Activated T-helper 2 cell treated with anti-CD3 and anti-CD28 coated beads, Interferon-gamma antibody, Interleukin-2, Interleukin-4, amounts not matched to agents 10 μg/mL and 5 μg/mL and 100 μg/mL, durations not matched to agents 14 hours and 24 hours and 36 hours (primary cell): ENCODE results near the gene CD47. TPM values are rescaled to one million over a fixed set of nuclear protein-coding genes. Genes with fewer than 3 reads are reported as not detected.

ENCODE experiments used
- DNase-seq: peaks from one replicate; pipeline ENCODE4 v3.0.0; 2021; ENCODE audit warnings: low spot score
- H3K27ac Mint-ChIP-seq: one replicate; pipeline ENCODE4 v1.8.0; 2021; ENCODE audit warnings: mixed read lengths
- H3K27me3 Mint-ChIP-seq: one replicate; pipeline ENCODE4 v1.8.0; 2021; ENCODE audit warnings: low read depth, mixed read lengths
- H3K36me3 Mint-ChIP-seq: one replicate; pipeline ENCODE4 v1.8.0; 2021; ENCODE audit warnings: low read depth, mixed read lengths
- H3K4me1 Mint-ChIP-seq: one replicate; pipeline ENCODE4 v1.8.0; 2021; ENCODE audit warnings: low read depth, mixed read lengths
- H3K4me3 Mint-ChIP-seq: one replicate; pipeline ENCODE4 v1.8.0; 2021; ENCODE audit warnings: low read depth, mild to moderate bottlenecking, moderate library complexity, mixed read lengths
- H3K9me3 Mint-ChIP-seq: one replicate; pipeline ENCODE4 v1.8.0; 2021; ENCODE audit warnings: mixed read lengths
- intact Hi-C: fragments of 100-400 bp; cut with micrococcal nuclease; formaldehyde crosslinking; loops from one replicate; pipeline ENCODE4 v1.15.1; 2023
- total RNA-seq: library from RNA; stranded (reverse); gene quantifications from 2 replicates; pipeline ENCODE4 v1.2.3, GENCODE V29; 2022

CD47 gene
- total RNA-seq, 1 donor from 2014 or later, result 146 TPM

DNA sequence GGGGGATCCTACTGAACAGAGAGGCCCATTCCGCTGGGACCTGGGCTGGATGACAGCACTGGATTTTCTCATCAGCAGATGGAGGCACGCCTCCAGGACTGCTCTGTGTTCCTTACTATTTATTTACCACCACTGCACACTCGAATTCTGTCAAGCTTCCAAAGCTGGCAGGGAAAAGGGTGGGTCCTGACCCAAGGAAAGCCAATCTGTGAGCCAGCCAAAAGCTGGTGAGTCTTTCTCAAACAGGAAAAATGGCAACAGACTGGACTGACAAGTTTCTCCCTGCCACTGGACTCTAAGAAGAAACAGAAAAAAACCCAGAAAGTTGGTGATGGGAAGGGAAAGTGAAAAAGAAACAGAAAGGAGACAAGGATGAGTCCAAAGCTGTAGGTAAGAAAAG, 37.8 kb downstream of the CD47 start:
- Mint-ChIP-seq H3K36me3 (peaks cover 70% of the 10 kb centered on the region), H3K27me3 (no peaks in the 10 kb centered on the region), H3K9me3 (no peaks in the 10 kb centered on the region), H3K27ac (no peak overlapping the region), H3K4me3 (no peak overlapping the region), H3K4me1 (peaks cover 16% of the 10 kb centered on the region)
- no peak for DNase-seq
- intact Hi-C loops, result no loop called here

DNA sequence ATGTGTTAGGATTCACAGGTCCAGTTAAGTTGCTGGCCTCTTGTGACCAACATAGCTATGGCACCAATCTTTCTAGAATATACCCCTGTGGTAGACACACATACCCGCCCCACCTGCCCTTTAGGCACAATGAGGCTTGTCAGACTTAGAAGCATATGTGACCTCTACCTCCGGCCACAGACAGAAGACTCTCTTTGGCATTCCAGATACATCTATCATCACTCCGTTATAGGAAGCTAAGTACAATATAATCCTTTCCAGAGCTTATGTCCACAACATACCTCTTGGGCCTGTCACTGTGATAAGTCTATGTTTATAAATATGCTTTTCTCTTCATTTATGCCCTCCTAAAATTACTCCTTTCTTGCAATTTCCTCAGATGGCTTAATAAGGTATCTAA, 39.8 kb downstream of the CD47 start:
- DNase-seq, result no peak
- Mint-ChIP-seq H3K4me1 (peaks cover 18% of the 10 kb centered on the region), H3K36me3 (peaks cover 73% of the 10 kb centered on the region), H3K27me3 (no peaks in the 10 kb centered on the region), H3K27ac (no peak overlapping the region), H3K4me3 (no peak overlapping the region), H3K9me3 (no peaks in the 10 kb centered on the region)
- intact Hi-C loops, result no loop called here

DNA sequence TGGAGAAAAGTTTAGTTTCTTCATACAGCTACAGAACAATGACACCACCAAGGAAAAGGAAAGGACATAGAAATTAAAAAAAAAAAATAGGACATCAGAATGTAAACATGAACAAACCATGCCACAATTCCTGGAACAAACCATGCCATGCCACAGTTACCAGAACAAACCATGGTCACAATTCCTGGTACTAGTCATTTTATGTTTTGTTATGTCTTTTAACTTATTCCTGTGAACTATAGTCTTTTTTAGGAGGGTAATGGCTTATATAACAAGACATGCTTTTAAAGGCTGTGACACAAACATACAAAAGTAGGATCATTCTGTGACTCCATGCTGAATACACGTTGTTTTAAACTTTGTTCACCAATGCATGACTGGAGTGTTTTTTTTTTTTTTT, 42.8 kb downstream of the CD47 start:
- Mint-ChIP-seq H3K9me3 (no peaks in the 10 kb centered on the region), H3K4me1 (peaks cover 9% of the 10 kb centered on the region), H3K27ac (no peak overlapping the region), H3K36me3 (peaks cover 72% of the 10 kb centered on the region), H3K27me3 (no peaks in the 10 kb centered on the region), H3K4me3 (no peak overlapping the region)
- DNase-seq, result no peak
- intact Hi-C loops, result no loop called here

GRCh38 chr3:108046247-108046646, 44.6 kb downstream of the CD47 start:
- Mint-ChIP-seq H3K27me3 (no peaks in the 10 kb centered on the region), H3K27ac (peak overlapping the region; percentile 20), H3K4me1 (peaks cover 9% of the 10 kb centered on the region), H3K4me3 (no peak overlapping the region), H3K36me3 (peaks cover 69% of the 10 kb centered on the region), H3K9me3 (no peaks in the 10 kb centered on the region)
- DNase-seq, result no peak
- intact Hi-C loops, result no loop called here

GRCh38 chr3:108044699-108045098, 46.1 kb downstream of the CD47 start:
- Mint-ChIP-seq H3K27ac (no peak overlapping the region), H3K9me3 (no peaks in the 10 kb centered on the region), H3K4me3 (no peak overlapping the region), H3K27me3 (no peaks in the 10 kb centered on the region), H3K36me3 (peaks cover 55% of the 10 kb centered on the region), H3K4me1 (peaks cover 9% of the 10 kb centered on the region)
- no peak for DNase-seq
- intact Hi-C loops, result no loop called here

- Mint-ChIP-seq H3K9me3 (no peaks in the 10 kb centered on the region), H3K36me3 (peaks cover 56% of the 10 kb centered on the region), H3K4me3 (no peak overlapping the region), H3K4me1 (peaks cover 5% of the 10 kb centered on the region), H3K27ac (no peak overlapping the region), H3K27me3 (no peaks in the 10 kb centered on the region)
- DNase-seq, result no peak
- intact Hi-C loops, result no loop called here
Observed at GRCh38 chr3:108042300-108042699, 48.5 kb downstream of the CD47 start.

DNA sequence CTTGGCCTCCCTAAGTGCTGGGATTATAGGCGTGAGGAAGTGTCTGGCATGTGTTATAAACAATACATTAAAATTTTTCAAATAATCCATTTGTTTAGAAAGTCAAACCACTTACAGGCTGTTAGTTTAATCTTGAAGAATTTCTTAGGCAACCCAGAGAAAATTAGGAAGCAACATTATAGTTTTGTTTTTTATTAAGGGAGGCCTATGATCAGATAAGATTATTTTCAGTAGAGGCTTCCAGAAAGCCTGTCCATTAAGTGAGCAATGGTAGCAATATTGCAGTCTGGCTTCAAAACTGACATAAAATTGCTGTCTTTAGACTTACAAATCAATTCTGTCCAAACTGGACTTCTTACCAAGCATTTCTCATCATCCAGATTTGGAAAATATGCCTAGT, 49.6 kb downstream of the CD47 start:
- H3K36me3 Mint-ChIP-seq, result peaks cover 47% of the 10 kb centered on the region
- intact Hi-C loops, result no loop called here
- H3K9me3 Mint-ChIP-seq, result no peaks in the 10 kb centered on the region
- no peak overlapping the region for H3K4me3 Mint-ChIP-seq
- H3K27me3 Mint-ChIP-seq, result no peaks in the 10 kb centered on the region
- peaks cover 5% of the 10 kb centered on the region for H3K4me1 Mint-ChIP-seq
- H3K27ac Mint-ChIP-seq, result no peak overlapping the region
- no peak for DNase-seq

DNA sequence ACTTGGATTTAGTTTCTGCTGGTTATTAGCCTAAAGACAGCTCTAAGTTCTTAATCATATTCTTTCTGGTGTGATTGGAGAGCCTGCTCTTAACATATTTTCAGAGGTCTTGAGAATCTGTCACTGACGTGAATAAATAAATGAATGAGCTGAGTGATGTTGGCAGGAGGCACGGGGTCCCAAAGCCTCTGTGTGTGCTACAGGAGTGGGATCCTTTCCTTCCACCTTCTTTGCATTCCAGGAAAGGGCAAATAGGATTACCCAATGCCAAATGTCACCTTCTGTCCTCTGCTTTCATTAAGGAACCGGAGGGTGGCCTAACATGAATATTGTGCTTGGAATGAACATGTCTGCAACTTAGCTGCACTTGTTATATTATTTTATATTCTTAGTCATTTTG, 53.1 kb downstream of the CD47 start:
- H3K4me1 Mint-ChIP-seq, result peaks cover 3% of the 10 kb centered on the region
- no peaks in the 10 kb centered on the region for H3K27me3 Mint-ChIP-seq
- intact Hi-C loops, result no loop called here
- no peak overlapping the region for H3K27ac Mint-ChIP-seq
- peaks cover 47% of the 10 kb centered on the region for H3K36me3 Mint-ChIP-seq
- no peak for DNase-seq
- no peaks in the 10 kb centered on the region for H3K9me3 Mint-ChIP-seq
- no peak overlapping the region for H3K4me3 Mint-ChIP-seq

GRCh38 chr3:108036984-108037741, 53.7 kb downstream of the CD47 start:
- H3K9me3 Mint-ChIP-seq, result no peaks in the 10 kb centered on the region
- no peaks in the 10 kb centered on the region for H3K27me3 Mint-ChIP-seq
- no peak overlapping the region for H3K4me3 Mint-ChIP-seq
- intact Hi-C loops, result no loop called here
- peaks cover 46% of the 10 kb centered on the region for H3K36me3 Mint-ChIP-seq
- no peak for DNase-seq
- peaks cover 3% of the 10 kb centered on the region for H3K4me1 Mint-ChIP-seq
- H3K27ac Mint-ChIP-seq, result no peak overlapping the region

- no peak for DNase-seq
- Mint-ChIP-seq H3K27me3 (no peaks in the 10 kb centered on the region), H3K9me3 (no peaks in the 10 kb centered on the region), H3K4me1 (peaks cover 3% of the 10 kb centered on the region), H3K27ac (no peak overlapping the region), H3K4me3 (no peak overlapping the region), H3K36me3 (peaks cover 41% of the 10 kb centered on the region)
- intact Hi-C loops, result no loop called here
Observed at GRCh38 chr3:108036401-108036800, 54.4 kb downstream of the CD47 start.

GRCh38 chr3:108035751-108036150, 55.1 kb downstream of the CD47 start:
- no peaks in the 10 kb centered on the region for H3K27me3 Mint-ChIP-seq
- no peak overlapping the region for H3K27ac Mint-ChIP-seq
- peaks cover 41% of the 10 kb centered on the region for H3K36me3 Mint-ChIP-seq
- no peak for DNase-seq
- intact Hi-C loops, result no loop called here
- H3K4me1 Mint-ChIP-seq, result peaks cover 3% of the 10 kb centered on the region
- no peaks in the 10 kb centered on the region for H3K9me3 Mint-ChIP-seq
- H3K4me3 Mint-ChIP-seq, result no peak overlapping the region

- Mint-ChIP-seq H3K27me3 (no peaks in the 10 kb centered on the region), H3K27ac (no peak overlapping the region), H3K4me3 (no peak overlapping the region), H3K4me1 (peaks cover 3% of the 10 kb centered on the region), H3K9me3 (peaks cover 3% of the 10 kb centered on the region), H3K36me3 (peaks cover 53% of the 10 kb centered on the region)
- no peak for DNase-seq
- intact Hi-C loops, result no loop called here
Observed at GRCh38 chr3:108031895-108032294, 58.9 kb downstream of the CD47 start.

DNA sequence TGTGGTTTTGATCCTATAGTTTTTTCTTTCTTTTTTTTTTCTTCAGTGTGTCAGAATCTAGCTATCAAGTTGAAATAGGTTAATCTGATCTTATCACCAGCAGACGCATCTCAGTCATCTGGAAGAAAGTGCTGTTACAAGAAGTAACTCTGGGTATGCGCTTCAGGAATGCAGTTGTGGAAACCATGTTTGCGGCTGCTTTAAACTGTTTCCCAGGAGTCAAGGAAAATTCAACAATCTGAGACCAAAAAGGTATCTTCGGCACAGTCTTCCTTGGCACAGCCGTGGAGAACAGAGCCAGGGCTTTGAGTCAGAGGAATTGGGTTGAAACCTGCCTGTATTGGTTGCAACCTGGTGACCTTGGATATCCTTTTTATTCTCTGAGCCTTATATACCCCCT, 59.9 kb downstream of the CD47 start:
- H3K4me1 Mint-ChIP-seq, result peaks cover 3% of the 10 kb centered on the region
- no peaks in the 10 kb centered on the region for H3K27me3 Mint-ChIP-seq
- intact Hi-C loops, result no loop called here
- H3K27ac Mint-ChIP-seq, result no peak overlapping the region
- H3K4me3 Mint-ChIP-seq, result no peak overlapping the region
- H3K9me3 Mint-ChIP-seq, result peaks cover 3% of the 10 kb centered on the region
- no peak for DNase-seq
- H3K36me3 Mint-ChIP-seq, result peaks cover 55% of the 10 kb centered on the region

GRCh38 chr3:108029466-108029865, 61.4 kb downstream of the CD47 start:
- intact Hi-C loops, result no loop called here
- DNase-seq, result no peak
- peaks cover 3% of the 10 kb centered on the region for H3K9me3 Mint-ChIP-seq
- H3K4me1 Mint-ChIP-seq, result peaks cover 1% of the 10 kb centered on the region
- H3K27me3 Mint-ChIP-seq, result no peaks in the 10 kb centered on the region
- H3K4me3 Mint-ChIP-seq, result no peak overlapping the region
- H3K36me3 Mint-ChIP-seq, result peaks cover 49% of the 10 kb centered on the region
- no peak overlapping the region for H3K27ac Mint-ChIP-seq
